ENCODE results near the gene SH2D5.
"Not testable (repeated sequence)": the region's sequence is repeated elsewhere in the genome, so short reads cannot be mapped to it uniquely, and the experiment has no call there.

DNA sequence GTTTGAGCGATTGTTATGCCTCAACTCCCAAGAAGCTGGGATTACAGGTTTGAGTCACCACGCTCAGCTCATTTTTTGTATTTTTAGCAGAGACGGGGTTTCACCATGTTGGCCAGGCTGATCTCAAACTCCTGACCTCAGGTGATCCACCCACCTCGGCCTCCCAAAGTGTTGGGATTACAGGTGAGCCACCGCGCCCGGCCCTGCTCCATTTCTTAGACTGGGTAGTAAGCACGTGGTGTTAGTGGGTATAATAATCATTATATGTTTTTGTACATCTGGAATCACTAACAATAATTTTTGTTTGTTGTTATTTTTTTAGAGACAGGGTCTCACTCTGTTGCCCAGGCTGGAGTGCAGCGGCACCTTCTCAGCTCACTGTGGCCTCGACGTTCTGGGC, 58.9 kb downstream of the SH2D5 start:
- TF ChIP-seq, protein P1, sequence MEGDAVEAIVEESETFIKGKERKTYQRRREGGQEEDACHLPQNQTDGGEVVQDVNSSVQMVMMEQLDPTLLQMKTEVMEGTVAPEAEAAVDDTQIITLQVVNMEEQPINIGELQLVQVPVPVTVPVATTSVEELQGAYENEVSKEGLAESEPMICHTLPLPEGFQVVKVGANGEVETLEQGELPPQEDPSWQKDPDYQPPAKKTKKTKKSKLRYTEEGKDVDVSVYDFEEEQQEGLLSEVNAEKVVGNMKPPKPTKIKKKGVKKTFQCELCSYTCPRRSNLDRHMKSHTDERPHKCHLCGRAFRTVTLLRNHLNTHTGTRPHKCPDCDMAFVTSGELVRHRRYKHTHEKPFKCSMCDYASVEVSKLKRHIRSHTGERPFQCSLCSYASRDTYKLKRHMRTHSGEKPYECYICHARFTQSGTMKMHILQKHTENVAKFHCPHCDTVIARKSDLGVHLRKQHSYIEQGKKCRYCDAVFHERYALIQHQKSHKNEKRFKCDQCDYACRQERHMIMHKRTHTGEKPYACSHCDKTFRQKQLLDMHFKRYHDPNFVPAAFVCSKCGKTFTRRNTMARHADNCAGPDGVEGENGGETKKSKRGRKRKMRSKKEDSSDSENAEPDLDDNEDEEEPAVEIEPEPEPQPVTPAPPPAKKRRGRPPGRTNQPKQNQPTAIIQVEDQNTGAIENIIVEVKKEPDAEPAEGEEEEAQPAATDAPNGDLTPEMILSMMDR (IDR thresholded peaks at IDR 0.05), result not testable (repeated sequence)
- not testable (repeated sequence) for TF ChIP-seq POLR2AphosphoS5, POLR2A (IDR thresholded peaks at IDR 0.05)
